ENCODE measurements around the gene MICAL2.

DNA sequence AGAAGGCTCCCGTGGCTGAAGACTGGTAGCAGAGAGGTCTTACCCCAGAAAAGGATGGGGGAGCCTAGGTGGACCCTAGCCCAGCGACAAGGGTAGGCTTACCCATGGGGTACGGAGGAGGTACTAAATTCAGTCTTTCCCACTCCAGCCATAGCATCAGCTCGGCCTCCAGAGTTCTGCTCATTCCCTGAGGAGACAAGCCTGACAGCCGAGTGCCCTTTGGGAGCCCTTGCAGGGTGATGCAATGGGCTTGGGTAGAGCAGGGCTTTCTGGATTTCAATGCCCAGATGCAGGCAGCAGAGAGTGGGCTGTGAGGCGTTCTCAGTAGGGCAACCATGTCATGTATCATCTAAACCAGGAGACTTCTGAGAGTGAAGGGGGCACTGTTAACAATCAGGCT is 124.7 kb downstream of the MICAL2 start:
- TF ChIP-seq, protein P1, sequence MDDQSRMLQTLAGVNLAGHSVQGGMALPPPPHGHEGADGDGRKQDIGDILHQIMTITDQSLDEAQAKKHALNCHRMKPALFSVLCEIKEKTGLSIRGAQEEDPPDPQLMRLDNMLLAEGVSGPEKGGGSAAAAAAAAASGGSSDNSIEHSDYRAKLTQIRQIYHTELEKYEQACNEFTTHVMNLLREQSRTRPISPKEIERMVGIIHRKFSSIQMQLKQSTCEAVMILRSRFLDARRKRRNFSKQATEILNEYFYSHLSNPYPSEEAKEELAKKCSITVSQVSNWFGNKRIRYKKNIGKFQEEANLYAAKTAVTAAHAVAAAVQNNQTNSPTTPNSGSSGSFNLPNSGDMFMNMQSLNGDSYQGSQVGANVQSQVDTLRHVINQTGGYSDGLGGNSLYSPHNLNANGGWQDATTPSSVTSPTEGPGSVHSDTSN (IDR thresholded peaks at IDR 0.05) = no peak
- TF ChIP-seq POLR2A (IDR thresholded peaks at IDR 0.05; ENCODE audit: low read length) = no peak
- no peak for TF ChIP-seq SMC3 (IDR thresholded peaks at IDR 0.05)
- TF ChIP-seq, protein P2, sequence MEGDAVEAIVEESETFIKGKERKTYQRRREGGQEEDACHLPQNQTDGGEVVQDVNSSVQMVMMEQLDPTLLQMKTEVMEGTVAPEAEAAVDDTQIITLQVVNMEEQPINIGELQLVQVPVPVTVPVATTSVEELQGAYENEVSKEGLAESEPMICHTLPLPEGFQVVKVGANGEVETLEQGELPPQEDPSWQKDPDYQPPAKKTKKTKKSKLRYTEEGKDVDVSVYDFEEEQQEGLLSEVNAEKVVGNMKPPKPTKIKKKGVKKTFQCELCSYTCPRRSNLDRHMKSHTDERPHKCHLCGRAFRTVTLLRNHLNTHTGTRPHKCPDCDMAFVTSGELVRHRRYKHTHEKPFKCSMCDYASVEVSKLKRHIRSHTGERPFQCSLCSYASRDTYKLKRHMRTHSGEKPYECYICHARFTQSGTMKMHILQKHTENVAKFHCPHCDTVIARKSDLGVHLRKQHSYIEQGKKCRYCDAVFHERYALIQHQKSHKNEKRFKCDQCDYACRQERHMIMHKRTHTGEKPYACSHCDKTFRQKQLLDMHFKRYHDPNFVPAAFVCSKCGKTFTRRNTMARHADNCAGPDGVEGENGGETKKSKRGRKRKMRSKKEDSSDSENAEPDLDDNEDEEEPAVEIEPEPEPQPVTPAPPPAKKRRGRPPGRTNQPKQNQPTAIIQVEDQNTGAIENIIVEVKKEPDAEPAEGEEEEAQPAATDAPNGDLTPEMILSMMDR (IDR thresholded peaks at IDR 0.05) = no peak
- no peak for TF ChIP-seq KDM5A (IDR thresholded peaks at IDR 0.05)
- TF ChIP-seq RAD21 (conservative IDR thresholded peaks at IDR 0.05 in 1 of 2, IDR thresholded peaks at IDR 0.05 in 1 of 2) = no peak
- TF ChIP-seq, protein P3, sequence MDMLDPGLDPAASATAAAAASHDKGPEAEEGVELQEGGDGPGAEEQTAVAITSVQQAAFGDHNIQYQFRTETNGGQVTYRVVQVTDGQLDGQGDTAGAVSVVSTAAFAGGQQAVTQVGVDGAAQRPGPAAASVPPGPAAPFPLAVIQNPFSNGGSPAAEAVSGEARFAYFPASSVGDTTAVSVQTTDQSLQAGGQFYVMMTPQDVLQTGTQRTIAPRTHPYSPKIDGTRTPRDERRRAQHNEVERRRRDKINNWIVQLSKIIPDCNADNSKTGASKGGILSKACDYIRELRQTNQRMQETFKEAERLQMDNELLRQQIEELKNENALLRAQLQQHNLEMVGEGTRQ (IDR thresholded peaks at IDR 0.05) = no peak
- TF ChIP-seq RFX5 (IDR thresholded peaks at IDR 0.05) = no peak
- TF ChIP-seq HOXB13 (CRISPR knock-in tag; IDR thresholded peaks at IDR 0.05; ENCODE audit: low read depth) = no peak
- TF ChIP-seq CBX2 (IDR thresholded peaks at IDR 0.05; ENCODE audit: borderline replicate concordance, low read depth) = no peak
- no peak for TF ChIP-seq HEYL (CRISPR knock-in tag; IDR thresholded peaks at IDR 0.05)

Measured in A549 (cell line).